GM12878 (cell line): ENCODE data around the gene CHD9. TPM values are rescaled to one million over a fixed set of nuclear protein-coding genes. Genes with fewer than 3 reads are reported as not detected.
A peak's percentile ranks its signal among the peaks of the same experiment; 100 is the strongest.

Experiments used
- ATF7 ChIP-seq: fragments of 450-650 bp; IDR thresholded peaks from 2 replicates; pipeline ENCODE4 v1.6.1; 2016; ENCODE audit warnings: low read depth, mild to moderate bottlenecking
- BACH1 ChIP-seq: fragments of 450-650 bp; IDR thresholded peaks from 2 replicates; pipeline ENCODE4 v1.6.1; 2017; ENCODE audit warnings: mild to moderate bottlenecking, borderline replicate concordance
- BRCA1 ChIP-seq: IDR thresholded peaks from 2 replicates; pipeline ENCODE4 v1.6.1; 2011; ENCODE audit warnings: low read depth, low read length, improper control_type of control experiment
- CBFB ChIP-seq: IDR thresholded peaks from 2 replicates; pipeline ENCODE4 v1.6.1; 2016; ENCODE audit warnings: antibody characterized with exemption, low read depth
- CHD1 ChIP-seq: IDR thresholded peaks from 2 replicates; pipeline ENCODE4 v1.6.1; 2012; ENCODE audit warnings: low read depth, low read length, improper control_type of control experiment
- HDAC6 ChIP-seq: fragments of 200-600 bp; sonication (generic); IDR thresholded peaks from one replicate; pipeline ENCODE4 v1.8.0; 2017; ENCODE audit warnings: antibody characterized with exemption; ENCODE audit not compliant: unreplicated experiment
- MEF2B ChIP-seq: fragments of 450-650 bp; IDR thresholded peaks from 2 replicates; pipeline ENCODE4 v1.6.1; 2018; ENCODE audit warnings: mild to moderate bottlenecking, moderate library complexity; ENCODE audit not compliant: partially characterized antibody, poor library complexity, severe bottlenecking
- REST ChIP-seq: IDR thresholded peaks from 2 replicates; pipeline ENCODE4 v1.6.1; 2012; ENCODE audit warnings: mild to moderate bottlenecking, low read depth, low read length
- SMARCA5 ChIP-seq: fragments of 450-650 bp; IDR thresholded peaks from 2 replicates; pipeline ENCODE4 v1.6.1; 2017; ENCODE audit warnings: mild to moderate bottlenecking
- SREBF2 ChIP-seq: IDR thresholded peaks from 2 replicates; pipeline ENCODE4 v1.6.1; 2012; ENCODE audit warnings: mild to moderate bottlenecking, low read length
- TCF7 ChIP-seq: IDR thresholded peaks from 2 replicates; pipeline ENCODE4 v1.6.1; 2014; ENCODE audit warnings: antibody characterized with exemption, borderline replicate concordance
- ZBED1 ChIP-seq: IDR thresholded peaks from 2 replicates; pipeline ENCODE4 v1.6.1; 2016; ENCODE audit warnings: borderline replicate concordance
- ZNF622 ChIP-seq: fragments of 450-650 bp; IDR thresholded peaks from 2 replicates; pipeline ENCODE4 v1.6.1; 2017; ENCODE audit warnings: mild to moderate bottlenecking, inconsistent platforms
- ZNF687 ChIP-seq: fragments of 450-650 bp; IDR thresholded peaks from 2 replicates; pipeline ENCODE4 v1.6.1; 2017; ENCODE audit warnings: mild to moderate bottlenecking, moderate library complexity
- polyA plus RNA-seq, 11 experiments: library from polyadenylated mRNA; depleted of rRNA in 4 of 11; unstranded in 6 of 11; stranded (reverse) in 5 of 11; fragments of >200 nt; fragmentation: Nextera tagmentation in 4 of 11; fragmentation: Illumina TruSeq in 1 of 11; extraction: Ambion mirVana in 4 of 11; extraction: Trizol in 1 of 11; gene quantifications; 1 replicate in 1 of 11; 2 replicates in 10 of 11; pipeline versions ENCODE4 v1.2.1 to v1.2.3, GENCODE V29; 2011 to 2016; ENCODE audit warnings: inconsistent platforms in 2 of 11, missing spikeins in 2 of 11, low read depth in 1 of 11
- total RNA-seq, 4 experiments: library from RNA; depleted of rRNA in 3 of 4; stranded (reverse); fragments of >200 nt in 3 of 4; fragmentation: Illumina TruSeq in 1 of 4; extraction: Trizol in 1 of 4; gene quantifications; 2 replicates each; pipeline versions ENCODE4 v1.2.1 to v1.2.3, GENCODE V29; 2013 to 2021
- TF ChIP-seq, protein P1 (sequence below): fragments of 450-650 bp; IDR thresholded peaks from 2 replicates; pipeline ENCODE4 v1.6.1; 2017; ENCODE audit warnings: antibody characterized with exemption, mild to moderate bottlenecking, moderate library complexity
- TF ChIP-seq, protein P2 (sequence below): fragments of 450-650 bp; IDR thresholded peaks from 2 replicates; pipeline ENCODE4 v1.6.1; 2017; ENCODE audit warnings: mild to moderate bottlenecking, moderate library complexity

The CHD9 gene
- total and polyA plus RNA-seq, 10 of the 15 experiments (the other 5 are each of a cell fraction or from before 2014, with no cell fraction given): 29.2 to 95.7 (median 54.3) TPM

DNA sequence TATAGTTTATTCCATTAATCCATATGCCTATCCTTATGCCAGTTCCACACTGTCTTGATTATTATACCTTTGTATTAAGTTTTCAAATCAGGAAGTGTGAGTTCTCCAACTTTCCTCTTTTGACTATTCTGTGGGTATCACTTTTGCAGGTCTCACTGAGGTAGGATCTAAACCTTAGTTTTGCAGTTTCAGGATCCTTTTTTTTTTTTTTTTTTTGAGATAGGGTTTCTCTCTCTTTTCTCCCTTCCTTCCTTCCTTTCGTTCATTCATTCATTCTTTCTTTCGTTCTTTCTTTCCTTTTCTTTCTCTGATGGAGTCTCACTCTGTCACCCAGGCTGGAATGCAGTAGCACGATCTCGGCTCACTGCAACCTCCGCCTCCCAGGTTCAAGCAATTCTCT, 71.6 kb downstream of the CHD9 start (continued):
- TF ChIP-seq, protein P1, sequence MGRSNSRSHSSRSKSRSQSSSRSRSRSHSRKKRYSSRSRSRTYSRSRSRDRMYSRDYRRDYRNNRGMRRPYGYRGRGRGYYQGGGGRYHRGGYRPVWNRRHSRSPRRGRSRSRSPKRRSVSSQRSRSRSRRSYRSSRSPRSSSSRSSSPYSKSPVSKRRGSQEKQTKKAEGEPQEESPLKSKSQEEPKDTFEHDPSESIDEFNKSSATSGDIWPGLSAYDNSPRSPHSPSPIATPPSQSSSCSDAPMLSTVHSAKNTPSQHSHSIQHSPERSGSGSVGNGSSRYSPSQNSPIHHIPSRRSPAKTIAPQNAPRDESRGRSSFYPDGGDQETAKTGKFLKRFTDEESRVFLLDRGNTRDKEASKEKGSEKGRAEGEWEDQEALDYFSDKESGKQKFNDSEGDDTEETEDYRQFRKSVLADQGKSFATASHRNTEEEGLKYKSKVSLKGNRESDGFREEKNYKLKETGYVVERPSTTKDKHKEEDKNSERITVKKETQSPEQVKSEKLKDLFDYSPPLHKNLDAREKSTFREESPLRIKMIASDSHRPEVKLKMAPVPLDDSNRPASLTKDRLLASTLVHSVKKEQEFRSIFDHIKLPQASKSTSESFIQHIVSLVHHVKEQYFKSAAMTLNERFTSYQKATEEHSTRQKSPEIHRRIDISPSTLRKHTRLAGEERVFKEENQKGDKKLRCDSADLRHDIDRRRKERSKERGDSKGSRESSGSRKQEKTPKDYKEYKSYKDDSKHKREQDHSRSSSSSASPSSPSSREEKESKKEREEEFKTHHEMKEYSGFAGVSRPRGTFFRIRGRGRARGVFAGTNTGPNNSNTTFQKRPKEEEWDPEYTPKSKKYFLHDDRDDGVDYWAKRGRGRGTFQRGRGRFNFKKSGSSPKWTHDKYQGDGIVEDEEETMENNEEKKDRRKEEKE: no peak
- TF ChIP-seq CBFB (no peak), ATF7 (no peak), TCF7 (0 out of 2 replicates have a peak, but pooled peaks have one; percentile 40), ZBED1 (no peak), BRCA1 (no peak), HDAC6 (no peak), SMARCA5 (no peak), REST (no peak), ZNF622 (no peak), SREBF2 (no peak), CHD1 (no peak), MEF2B (no peak), BACH1 (no peak; the same call in 1 of the 2 replicates), ZNF687 (no peak)
- TF ChIP-seq, protein P2, sequence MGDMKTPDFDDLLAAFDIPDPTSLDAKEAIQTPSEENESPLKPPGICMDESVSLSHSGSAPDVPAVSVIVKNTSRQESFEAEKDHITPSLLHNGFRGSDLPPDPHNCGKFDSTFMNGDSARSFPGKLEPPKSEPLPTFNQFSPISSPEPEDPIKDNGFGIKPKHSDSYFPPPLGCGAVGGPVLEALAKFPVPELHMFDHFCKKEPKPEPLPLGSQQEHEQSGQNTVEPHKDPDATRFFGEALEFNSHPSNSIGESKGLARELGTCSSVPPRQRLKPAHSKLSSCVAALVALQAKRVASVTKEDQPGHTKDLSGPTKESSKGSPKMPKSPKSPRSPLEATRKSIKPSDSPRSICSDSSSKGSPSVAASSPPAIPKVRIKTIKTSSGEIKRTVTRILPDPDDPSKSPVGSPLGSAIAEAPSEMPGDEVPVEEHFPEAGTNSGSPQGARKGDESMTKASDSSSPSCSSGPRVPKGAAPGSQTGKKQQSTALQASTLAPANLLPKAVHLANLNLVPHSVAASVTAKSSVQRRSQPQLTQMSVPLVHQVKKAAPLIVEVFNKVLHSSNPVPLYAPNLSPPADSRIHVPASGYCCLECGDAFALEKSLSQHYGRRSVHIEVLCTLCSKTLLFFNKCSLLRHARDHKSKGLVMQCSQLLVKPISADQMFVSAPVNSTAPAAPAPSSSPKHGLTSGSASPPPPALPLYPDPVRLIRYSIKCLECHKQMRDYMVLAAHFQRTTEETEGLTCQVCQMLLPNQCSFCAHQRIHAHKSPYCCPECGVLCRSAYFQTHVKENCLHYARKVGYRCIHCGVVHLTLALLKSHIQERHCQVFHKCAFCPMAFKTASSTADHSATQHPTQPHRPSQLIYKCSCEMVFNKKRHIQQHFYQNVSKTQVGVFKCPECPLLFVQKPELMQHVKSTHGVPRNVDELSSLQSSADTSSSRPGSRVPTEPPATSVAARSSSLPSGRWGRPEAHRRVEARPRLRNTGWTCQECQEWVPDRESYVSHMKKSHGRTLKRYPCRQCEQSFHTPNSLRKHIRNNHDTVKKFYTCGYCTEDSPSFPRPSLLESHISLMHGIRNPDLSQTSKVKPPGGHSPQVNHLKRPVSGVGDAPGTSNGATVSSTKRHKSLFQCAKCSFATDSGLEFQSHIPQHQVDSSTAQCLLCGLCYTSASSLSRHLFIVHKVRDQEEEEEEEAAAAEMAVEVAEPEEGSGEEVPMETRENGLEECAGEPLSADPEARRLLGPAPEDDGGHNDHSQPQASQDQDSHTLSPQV: no peak
